Measurements from ENCODE around the gene LPAR1. TPM values are rescaled to one million over a fixed set of nuclear protein-coding genes. Genes with fewer than 3 reads are reported as not detected.

Gene LPAR1
- total and polyA plus RNA-seq, 2 of the 8 experiments (the other 6 are each of a cell fraction or from before 2014, with no cell fraction given), result 3.4 to 5.1 TPM

DNA sequence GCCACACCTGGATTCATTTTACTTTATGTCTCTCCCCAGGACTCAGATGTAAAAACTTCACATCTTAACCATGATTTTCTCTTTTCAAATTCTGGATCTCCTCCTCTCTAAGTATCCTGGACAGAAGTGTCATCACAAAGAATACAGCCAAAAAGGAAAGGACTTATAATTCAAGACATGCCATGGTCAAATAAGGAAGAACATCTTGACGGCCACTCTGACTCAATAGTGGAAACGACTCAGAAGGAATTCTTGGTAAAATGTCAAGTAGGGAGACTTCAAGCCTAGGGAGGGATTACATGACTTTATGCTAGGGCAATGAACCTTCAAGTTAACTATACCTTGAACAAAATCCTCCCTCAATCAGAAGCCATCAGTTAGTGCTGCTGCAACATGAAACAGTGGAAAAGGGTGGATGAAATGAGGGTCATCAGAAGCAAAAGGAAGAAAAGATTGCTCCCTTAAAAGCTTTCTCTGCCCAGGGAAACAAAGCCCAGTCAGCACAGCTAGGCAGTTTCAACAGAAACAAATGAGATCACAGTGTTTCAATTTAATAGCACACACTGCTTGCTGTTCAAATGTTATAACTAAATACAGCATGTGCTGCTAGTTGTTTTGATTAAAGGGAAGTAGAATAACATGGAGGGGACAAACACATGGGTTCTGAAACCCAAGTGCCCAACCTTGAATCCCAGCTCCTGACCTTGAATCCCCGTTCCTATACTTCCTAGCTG lies 101.4 kb downstream of the LPAR1 start:
- no peaks in the 10 kb centered on the region for H3K27me3 ChIP-seq (replicated peaks in 1 of 4; ENCODE audit: control insufficient read depth in 3 of 4, extremely low read depth in 1 of 4, insufficient read depth in 3 of 4, low read length in 3 of 4)
- H2AK5ac ChIP-seq (ENCODE audit: low read depth, low read length), result no peak overlapping the region
- H3K56ac ChIP-seq (replicated peaks; ENCODE audit: insufficient read length, low read depth, low read length), result no peak overlapping the region
- H3K23me2 ChIP-seq (ENCODE audit: low read depth, low read length), result peaks cover 1% of the 10 kb centered on the region; the same call in 1 of the 2 replicates
- no peak overlapping the region for H4K8ac ChIP-seq (ENCODE audit: extremely low read depth, insufficient read depth, low read length)
- ChIA-PET POLR2A (ENCODE audit: partially characterized antibody) (no interaction called here), CTCF (ENCODE audit: partially characterized antibody) (no interaction called here)
- H3K4me3 ChIP-seq (ENCODE audit: extremely low read depth in 1 of 4, insufficient read depth in 2 of 4, low read depth in 3 of 4, low read length in 4 of 4), result no peak overlapping the region
- no peak overlapping the region for H2BK20ac ChIP-seq (ENCODE audit: low read length)
- H2AFZ ChIP-seq (ENCODE audit: low read length), result no peak overlapping the region
- no peak overlapping the region for H2BK15ac ChIP-seq (ENCODE audit: low read length)
- no peaks in the 10 kb centered on the region for H3K79me1 ChIP-seq (ENCODE audit: low read depth, low read length)
- no peak overlapping the region for H4K5ac ChIP-seq (ENCODE audit: insufficient read length, low read depth, low read length)
- H3K9ac ChIP-seq (replicated peaks in 1 of 4; ENCODE audit: extremely low read depth in 1 of 4, low read depth in 3 of 4, low read length in 3 of 4), result no peak overlapping the region
- H3K79me2 ChIP-seq (ENCODE audit: control insufficient read depth in 1 of 2, insufficient read depth in 2 of 2, low read length in 2 of 2), result no peaks in the 10 kb centered on the region
- no peaks in the 10 kb centered on the region for H4K20me1 ChIP-seq (replicated peaks in 1 of 2; ENCODE audit: control insufficient read depth in 1 of 2, insufficient read depth in 2 of 2, low read length in 2 of 2)
- 87% methylated on average over 3 of the region's 3 CpGs; no CpG with 5 or more reads in 1 of the 2 experiments for WGBS, 2 experiments (ENCODE audit: extremely low coverage in 1 of 2, insufficient coverage in 1 of 2, insufficient read length in 1 of 2, insufficient replicate concordance in 2 of 2, low coverage in 1 of 2, low lambda C conversion rate in 2 of 2, missing lambda C conversion rate in 1 of 2)
- H4K91ac ChIP-seq (replicated peaks; ENCODE audit: insufficient read length, low read length), result no peak overlapping the region
- H2BK5ac ChIP-seq (ENCODE audit: low read depth, low read length), result no peak overlapping the region
- no peak overlapping the region for H3K14ac ChIP-seq (ENCODE audit: insufficient read length)
- no peak overlapping the region for H3K4ac ChIP-seq (replicated peaks; ENCODE audit: insufficient read length, low read depth, low read length)
- H3K9me3 ChIP-seq (ENCODE audit: insufficient read depth in 2 of 2, low read depth in 1 of 2, low read length in 1 of 2), result no peaks in the 10 kb centered on the region
- DNase-seq (ENCODE audit: low read depth in 1 of 2, low spot score in 2 of 2) (no peak), FAIRE-seq (no peak)
- no peak overlapping the region for H3K18ac ChIP-seq (ENCODE audit: extremely low read depth, low read length)
- H3K4me2 ChIP-seq (ENCODE audit: insufficient read depth in 1 of 2, low read depth in 2 of 2, low read length in 2 of 2), result no peak overlapping the region
- H3K36me3 ChIP-seq (ENCODE audit: control insufficient read depth in 2 of 4, insufficient read depth in 4 of 4, low read length in 3 of 4), result no peaks in the 10 kb centered on the region; a peak in 1 of 8 replicates
- H3K4me1 ChIP-seq (replicated peaks in 1 of 4; ENCODE audit: control insufficient read depth in 3 of 4, insufficient read depth in 4 of 4, low read length in 3 of 4), result peaks cover 0 to 2% (median 0%) of the 10 kb centered on the region in 4 experiments; a peak in 1 of 7 replicates
- no peak overlapping the region for H2BK120ac ChIP-seq (replicated peaks; ENCODE audit: low read depth, low read length)
- no peak overlapping the region for H3K23ac ChIP-seq (ENCODE audit: insufficient read length)
- H3K27ac ChIP-seq (ENCODE audit: low read depth, low read length), result no peak overlapping the region
- H2BK12ac ChIP-seq (ENCODE audit: low read depth, low read length), result no peak overlapping the region
- TF ChIP-seq, protein P1, sequence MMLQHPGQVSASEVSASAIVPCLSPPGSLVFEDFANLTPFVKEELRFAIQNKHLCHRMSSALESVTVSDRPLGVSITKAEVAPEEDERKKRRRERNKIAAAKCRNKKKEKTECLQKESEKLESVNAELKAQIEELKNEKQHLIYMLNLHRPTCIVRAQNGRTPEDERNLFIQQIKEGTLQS (IDR thresholded peaks at IDR 0.05; ENCODE audit: insufficient read depth, low read depth, low read length), result no peak
- no peak for TF ChIP-seq BACH1 (IDR thresholded peaks at IDR 0.05; ENCODE audit: low read length)
- TF ChIP-seq JUN (IDR thresholded peaks at IDR 0.05; ENCODE audit: low read depth, low read length), result no peak
- no peak for TF ChIP-seq JUND (IDR thresholded peaks at IDR 0.05; ENCODE audit: low read length)
- no peak for TF ChIP-seq EP300 (IDR thresholded peaks at IDR 0.05; ENCODE audit: borderline replicate concordance in 1 of 2, low read depth in 2 of 2, low read length in 2 of 2)
- no peak for TF ChIP-seq BCL11A (IDR thresholded peaks at IDR 0.05; ENCODE audit: low read depth in 2 of 2, low read length in 2 of 2)
- no peak for TF ChIP-seq CHD2 (IDR thresholded peaks at IDR 0.05; ENCODE audit: low read length)
- TF ChIP-seq RBBP5 (IDR thresholded peaks at IDR 0.05; ENCODE audit: borderline replicate concordance, low read depth, low read length), result no peak
- TF ChIP-seq MAFK (IDR thresholded peaks at IDR 0.05; ENCODE audit: low read depth, low read length), result no peak
- no peak for TF ChIP-seq SUZ12 (IDR thresholded peaks at IDR 0.05; ENCODE audit: low read length)
- no peak for TF ChIP-seq CREB1 (IDR thresholded peaks at IDR 0.05)
- no peak for TF ChIP-seq POU5F1 (IDR thresholded peaks at IDR 0.05; ENCODE audit: low read depth, low read length)
- TF ChIP-seq RAD21 (IDR thresholded peaks at IDR 0.05 in 1 of 2, conservative IDR thresholded peaks at IDR 0.05 in 1 of 2; ENCODE audit: low read depth in 2 of 2, low read length in 2 of 2), result no peak
